Amniotic stem cell (primary cell): Measurements from ENCODE around the gene ERMAP.

ENCODE experiments used
- DNase-seq: peaks from one replicate; lab custom pipeline; 2025; lab: John Stamatoyannopoulos, UW

ERMAP gene, protein sequence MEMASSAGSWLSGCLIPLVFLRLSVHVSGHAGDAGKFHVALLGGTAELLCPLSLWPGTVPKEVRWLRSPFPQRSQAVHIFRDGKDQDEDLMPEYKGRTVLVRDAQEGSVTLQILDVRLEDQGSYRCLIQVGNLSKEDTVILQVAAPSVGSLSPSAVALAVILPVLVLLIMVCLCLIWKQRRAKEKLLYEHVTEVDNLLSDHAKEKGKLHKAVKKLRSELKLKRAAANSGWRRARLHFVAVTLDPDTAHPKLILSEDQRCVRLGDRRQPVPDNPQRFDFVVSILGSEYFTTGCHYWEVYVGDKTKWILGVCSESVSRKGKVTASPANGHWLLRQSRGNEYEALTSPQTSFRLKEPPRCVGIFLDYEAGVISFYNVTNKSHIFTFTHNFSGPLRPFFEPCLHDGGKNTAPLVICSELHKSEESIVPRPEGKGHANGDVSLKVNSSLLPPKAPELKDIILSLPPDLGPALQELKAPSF

DNA sequence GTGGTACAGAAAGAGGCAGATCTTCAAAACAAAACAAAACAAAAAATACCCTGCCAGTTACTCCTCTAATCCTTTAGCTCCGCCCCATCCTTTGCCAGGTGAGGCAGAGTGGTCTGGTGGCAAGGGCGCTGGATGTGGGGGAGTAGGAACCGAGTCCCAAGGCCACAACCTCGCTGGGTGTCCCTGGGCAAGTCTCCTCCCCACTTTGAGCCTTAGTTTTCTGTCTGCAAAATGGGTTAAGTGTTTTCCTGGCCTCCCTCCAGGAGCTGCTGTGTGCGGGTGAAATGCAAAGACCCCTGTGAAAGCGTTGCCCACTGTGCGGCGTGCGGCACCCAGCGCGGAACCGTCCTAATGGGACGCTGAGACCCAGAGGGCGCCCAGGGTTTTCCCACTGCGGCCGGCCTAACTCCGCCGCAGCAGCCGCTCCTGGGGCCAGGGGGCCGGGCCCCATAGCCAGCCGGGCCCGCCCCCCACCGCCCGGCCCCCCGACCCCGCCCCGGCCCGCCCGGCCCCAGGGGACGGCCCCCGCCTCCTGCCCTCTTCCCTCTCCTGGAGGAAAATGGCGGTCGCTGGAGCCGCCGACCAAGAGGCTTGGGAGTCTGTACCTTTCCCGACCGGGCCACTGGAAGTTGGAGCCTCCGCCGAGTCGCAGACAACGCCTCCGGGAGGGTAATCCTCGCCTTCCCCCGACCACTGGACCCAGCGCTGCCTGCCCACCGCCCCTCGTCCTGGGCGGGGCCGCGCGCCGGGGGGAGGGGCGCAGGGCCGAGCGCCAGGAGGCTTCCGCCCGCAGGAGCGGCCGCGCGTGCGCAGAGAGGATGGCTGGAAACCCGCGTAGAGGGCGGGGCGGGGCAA lies at the start of gene ERMAP, which contains the start of gene SVBP:
ERMAP (plus strand) TSS at position 538 of the 855 bp plus-strand sequence. CDS start 13,327 bp downstream, outside the sequence.
SVBP (minus strand) TSS at position 813 of the 855 bp plus-strand sequence. CDS start 853 bp downstream, outside the sequence.
- peak; percentile 58 for DNase-seq

DNA sequence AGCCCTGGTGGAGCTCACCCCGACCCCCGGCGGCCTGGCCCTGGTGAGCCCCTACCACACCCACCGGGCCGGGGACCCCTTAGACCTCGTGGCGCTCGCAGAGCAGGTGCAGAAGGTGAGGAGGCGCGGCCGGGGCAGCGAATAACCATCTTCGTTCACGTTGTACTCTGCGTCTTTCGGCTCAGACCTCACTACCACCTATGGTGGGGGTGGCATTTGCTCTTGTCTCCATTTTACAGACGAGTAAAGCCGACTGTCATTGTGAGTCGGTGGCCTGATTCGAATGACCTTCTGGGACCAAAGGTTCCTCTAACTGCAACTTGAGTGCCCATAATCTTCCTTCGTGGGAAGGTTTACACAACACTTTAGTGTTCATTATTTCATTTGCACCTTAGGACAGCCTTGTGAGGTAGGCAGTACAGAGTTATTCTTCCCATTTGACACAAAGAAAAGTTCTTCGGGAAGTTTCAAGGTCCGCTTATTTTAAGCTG lies 49.4 kb upstream of the ERMAP start:
- no peak for DNase-seq

DNA sequence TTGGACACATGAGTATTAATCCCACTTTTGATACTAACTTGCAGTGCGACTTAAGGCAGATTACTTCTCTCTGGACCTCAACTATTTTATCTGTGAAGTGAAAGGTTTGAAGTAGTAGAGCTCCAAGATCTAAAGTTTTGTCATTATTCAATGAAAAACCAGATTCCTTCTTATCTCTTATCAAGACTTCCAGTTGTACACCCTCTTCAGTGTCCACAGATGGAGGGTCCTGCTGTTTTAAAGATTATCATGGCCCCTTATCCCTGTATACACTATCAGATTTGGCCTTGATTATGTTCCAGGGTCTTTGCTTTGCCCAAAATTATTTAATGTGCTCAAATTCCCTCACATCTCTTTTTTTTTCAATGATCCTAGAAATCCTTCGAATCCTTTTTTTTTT lies 48.8 kb upstream of the ERMAP start:
- DNase-seq: no peak

DNA sequence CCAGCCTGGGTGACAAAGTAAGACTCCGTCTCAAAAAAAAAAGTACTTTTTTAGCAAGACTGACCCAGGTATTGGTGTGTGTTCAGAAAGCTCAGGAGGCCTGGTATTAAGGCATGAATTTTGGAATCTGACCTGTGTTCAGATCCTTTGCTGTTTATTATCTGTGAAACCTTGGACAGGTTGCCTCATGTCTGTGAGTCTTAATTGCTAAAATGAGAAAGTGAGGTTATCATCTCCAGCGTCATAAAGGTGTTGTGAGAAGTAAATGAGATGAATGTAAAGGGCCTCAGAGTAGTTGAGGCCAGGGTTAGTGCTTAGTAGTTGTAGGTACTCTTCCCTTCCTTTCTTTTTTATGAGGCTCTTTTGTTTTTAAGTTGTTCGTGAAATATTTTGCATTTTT lies 47.1 kb upstream of the ERMAP start:
- DNase-seq: no peak

DNA sequence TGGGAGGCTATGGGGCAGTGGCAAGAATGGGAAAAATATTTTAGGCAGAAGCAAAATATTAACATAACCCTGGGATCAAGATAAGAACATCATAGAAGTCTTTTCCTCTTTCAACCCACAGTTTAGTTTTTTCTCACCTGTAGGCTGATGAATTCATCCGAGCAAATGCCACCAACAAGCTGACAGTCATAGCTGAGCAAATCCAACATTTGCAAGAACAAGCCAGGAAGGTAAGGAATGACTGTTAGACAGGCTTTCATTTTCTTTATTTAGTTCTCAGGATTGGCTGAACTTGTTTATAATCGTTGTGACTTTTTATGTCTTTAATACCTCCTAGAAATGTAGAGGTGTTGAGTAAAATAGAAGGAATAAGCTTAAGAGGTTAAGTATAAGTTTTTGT lies 43.5 kb upstream of the ERMAP start:
- no peak for DNase-seq

DNA sequence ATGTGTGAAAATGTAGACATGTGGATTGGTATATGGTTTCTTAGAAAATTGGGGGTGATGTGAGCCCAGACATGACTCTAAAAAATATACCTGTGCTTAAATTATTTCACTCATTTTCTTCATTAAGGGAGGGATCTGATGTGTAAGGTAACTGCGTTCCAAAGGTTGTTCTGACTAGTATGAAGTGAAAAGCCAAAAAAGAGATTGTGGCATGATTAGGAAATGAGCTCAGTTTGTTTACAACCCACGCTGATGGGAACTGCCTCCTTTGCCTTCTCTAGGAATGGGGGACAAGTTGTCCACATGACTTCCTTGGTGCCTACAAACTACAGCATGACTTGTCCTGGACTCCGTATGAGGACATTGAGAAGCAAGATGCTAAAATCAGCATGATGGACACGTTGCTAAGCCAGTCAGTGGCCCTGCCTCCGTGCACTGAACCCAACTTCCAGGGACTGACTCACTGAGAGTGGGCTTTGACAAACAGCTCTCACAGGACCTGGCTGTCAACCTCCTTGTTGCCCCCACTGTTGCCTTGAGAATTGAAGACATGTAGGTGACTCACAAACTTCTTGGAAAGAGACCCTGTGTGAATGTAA lies 41.9 kb upstream of the ERMAP start:
- DNase-seq: no peak

DNA sequence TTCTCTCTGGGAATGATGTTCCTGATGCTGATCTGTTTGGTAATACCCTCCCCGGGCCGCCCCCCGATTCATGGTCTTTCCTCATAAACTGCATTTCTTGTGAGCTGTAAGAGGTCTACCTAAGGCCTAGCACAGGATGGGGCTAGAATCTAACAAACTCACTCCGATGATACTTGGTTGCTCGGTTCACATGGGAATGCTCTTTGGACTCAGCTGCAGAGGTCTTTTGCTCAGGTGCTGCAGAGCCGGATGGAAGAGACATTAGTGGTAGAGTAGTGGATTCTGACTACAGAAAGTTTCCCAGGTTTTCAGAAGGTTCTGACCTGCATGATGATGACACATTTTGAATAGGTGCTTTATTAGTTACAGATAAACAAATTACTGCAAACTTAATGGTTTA lies 40.4 kb upstream of the ERMAP start:
- no peak for DNase-seq

DNA sequence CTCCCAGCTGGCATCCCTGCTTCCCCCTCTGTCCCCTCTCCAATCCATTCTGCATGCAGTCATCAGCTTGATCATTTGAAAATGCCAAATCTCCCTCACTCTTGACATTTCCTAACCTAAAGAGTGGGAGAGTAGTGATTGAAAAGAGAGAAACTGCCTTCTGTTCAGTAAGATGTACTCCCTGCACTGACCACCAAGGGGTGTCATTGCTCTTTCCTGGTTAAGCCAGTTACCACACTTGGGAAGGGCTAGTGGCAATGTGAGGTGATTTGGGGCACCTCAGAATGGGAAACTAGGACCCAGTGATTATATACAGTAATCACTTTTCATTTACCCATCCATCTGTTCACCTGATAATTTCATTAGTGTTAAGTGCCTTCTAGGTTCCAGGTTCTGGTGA lies 39.1 kb upstream of the ERMAP start:
- no peak for DNase-seq

DNA sequence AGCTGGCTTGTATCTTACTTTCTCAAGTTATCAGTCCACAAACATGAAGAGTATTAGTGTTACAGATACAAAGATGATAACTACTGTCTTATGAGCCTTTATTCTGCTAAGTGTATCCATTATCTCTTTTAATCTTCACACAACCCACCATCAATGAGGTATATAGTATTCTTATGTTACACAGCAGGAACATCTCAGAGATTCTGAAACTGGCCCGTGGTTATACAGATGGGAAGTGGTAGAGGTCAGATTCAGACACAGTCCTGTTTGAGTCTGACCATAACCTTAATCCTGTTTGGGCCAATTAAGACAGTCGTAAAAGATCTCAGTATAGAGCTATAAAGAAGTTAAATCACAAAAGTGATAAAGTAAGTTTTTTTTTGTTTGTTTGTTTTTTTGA lies 37.2 kb upstream of the ERMAP start:
- no peak for DNase-seq

DNA sequence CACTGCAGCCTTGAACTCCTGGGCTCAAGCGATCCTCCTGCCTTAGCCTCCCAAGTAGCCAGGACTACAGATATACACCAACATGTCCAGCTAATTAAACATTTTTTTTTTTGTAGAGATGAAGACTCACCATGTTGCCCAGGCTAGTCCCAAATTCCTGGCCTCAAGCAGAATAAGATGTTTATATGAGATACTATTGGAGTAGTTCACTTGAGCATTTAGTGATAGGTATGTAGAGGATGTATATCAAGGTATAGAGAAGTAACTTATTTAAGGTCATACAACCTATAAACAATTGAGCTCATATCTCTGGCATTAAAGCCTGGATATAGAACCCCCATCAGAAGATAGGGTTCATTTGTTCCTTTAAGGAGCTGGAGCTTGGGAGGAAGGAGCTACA lies 36.7 kb upstream of the ERMAP start:
- DNase-seq: no peak

DNA sequence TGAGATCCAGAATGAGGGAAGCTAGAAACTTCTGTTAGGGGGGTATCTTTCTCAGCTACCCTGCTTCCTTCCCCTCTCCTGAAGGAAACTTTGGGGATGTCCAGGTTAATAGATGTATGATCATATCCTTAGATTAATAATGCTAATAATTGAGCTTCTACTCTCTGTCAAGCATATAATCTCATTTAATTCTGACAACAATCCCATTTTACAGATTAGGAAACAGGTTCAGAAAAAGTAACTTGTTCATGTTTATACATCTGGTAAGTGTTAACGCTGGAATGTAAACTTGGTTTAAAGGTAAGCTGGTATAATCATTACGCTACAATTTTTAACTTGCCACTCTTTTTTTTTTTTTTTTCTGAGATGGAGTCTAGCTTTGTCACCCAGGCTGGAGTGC lies 33.8 kb upstream of the ERMAP start:
- no peak for DNase-seq

DNA sequence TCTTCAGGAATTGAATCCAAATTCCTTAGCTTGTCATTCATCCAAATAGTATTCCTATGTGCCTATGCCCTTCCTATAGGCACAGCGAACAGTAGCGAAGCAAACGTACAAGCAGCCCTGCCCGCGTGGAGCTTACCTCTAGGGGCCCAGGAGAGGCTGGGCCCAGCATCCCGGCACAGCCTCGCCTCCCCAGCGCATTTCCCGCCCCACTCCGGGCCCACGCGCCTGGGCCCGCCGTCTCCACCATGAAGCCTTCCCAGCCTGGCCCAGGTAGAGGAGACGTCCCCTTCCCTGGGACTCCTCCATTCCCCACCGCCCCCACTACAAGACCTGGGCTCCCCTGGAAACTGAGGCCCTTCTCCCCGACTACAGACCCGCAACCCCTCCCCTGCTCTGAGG lies 32.4 kb upstream of the ERMAP start:
- no peak for DNase-seq

DNA sequence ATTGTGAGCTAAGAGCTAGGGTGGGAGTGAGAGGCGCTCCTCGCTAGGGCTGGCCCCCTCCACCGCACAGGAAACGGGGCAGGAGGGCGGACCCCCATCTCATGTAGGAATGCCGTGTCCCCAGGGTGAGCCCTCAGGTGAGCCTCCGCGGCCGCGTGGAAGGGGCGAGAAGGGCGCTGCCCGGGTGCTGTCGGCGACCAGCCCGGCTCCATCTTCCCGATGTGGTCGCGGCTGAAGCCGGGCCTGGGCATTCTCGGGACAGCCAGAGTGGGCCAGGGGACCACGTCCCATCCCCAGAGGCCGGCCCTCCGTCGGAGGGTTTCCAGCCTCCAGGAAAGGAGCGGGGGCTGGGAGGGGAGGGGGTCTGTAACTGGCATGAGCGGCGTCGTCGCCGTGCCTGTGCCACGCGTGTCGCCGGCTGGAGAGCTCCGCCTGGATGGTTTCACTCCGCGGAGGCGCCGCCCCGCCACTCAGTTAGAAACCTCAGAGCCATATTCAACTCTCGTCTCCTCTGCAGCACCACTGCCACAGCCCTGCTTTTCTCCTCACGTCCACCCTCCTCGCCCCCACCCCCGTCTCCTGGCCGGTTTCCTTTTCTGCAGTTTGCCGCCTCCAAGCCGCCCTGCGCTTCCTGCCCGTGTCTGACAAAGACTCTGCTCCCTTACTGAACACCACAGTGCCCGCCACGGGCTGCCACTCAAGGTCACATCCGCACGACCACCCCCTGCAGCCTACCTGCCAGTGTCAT lies 31.8 kb upstream of the ERMAP start, which contains the start of gene TMEM269:
TMEM269 (plus strand) TSS at position 46 of the 748 bp plus-strand sequence. CDS start 4,903 bp downstream, outside the sequence.
- no peak for DNase-seq

DNA sequence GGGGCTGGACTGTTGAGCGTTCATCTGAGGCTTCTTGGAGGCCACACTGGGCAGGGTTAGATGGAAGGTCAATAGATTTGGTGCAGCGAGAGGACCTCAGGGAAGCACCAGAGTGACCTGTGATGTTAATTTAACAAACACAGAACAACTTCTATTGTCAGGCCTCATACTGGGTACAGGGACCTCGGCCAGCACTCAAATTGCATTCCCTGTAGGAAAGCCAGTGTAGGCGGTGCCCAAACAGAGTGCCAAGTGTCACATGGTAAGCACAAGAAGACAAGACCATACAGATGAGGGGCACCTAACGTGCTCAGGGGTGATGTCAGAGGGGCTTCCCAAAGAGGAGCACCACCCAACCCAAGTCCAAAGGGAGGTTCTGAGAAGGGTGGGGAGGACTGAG lies 30.8 kb upstream of the ERMAP start:
- no peak for DNase-seq

DNA sequence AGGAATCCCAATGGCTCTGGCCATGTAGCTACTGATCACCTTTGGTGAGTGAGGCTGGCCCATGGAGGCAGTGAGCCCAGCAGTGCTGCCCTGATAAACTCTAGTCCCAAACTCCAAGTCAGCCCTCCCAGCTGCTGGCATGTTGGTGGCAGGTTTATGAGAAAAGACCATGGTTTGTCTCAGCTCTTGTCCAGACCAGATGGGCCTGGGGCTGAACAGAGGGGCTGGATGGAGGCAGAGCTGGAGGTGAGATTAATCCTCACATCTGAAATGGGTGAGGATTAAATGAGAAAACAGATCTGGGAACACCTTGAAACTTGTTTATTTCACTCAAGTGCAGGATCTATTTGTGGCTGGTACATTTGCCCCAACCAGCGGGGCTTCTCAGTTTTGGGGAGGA lies 28.9 kb upstream of the ERMAP start:
- DNase-seq: no peak

DNA sequence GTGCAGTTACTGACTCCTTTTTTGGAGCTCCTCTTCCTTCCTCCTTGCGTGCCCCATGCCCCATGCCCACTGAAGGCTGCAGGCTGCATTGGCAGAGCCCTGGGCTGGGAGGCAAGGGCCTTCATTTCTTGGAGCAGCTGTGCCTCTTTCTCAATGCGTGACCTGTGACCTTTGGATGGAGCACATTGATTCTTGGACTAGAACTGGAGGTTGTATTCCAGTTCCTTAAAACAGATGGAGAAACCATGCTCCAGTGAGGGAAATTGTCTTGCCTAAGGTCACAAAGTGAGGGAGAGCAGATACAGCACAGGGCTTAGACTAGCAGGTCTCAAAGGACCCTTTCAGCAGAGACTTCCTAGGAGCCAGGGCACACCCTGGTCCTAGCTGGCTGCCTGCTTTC lies 23.1 kb upstream of the ERMAP start:
- no peak for DNase-seq

DNA sequence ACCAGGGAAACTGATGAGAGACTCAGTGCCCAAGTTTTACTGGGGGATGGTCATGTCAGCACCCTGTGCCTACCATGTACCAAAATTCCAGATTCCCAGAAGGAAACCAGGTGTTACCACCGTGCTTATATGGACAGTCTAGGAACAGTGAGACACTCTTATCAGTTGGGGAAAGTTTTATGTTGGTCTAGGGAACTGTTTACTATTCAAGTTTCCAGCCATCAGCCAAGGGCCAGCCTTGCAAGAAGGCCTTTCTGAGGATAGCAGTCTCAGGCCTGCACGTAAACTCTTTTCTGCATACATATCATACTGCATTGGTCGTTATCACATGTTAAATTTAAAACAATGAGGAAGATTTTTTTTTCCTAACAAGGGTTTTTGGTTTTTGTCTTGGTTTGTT lies 19.5 kb upstream of the ERMAP start:
- no peak for DNase-seq

DNA sequence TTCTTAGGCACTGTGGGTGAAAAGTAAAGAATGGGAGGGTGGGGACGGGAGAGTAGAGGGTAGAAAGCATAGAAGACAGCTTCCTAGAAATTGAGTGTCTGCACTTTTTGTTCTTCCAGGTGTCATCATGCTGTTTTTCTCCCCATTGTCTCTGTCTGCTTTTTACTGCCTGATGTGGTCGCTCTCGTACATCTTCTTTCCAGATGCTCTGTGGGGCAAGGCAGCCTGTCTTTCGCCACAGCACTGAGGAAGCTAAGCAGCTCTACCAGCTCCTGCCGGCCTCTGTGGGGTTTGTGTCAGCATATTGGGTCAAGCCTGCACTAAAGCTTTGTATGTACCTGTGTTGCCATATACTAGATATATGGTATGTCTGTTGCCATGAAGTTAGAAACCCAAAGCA lies 18.9 kb upstream of the ERMAP start:
- no peak for DNase-seq

DNA sequence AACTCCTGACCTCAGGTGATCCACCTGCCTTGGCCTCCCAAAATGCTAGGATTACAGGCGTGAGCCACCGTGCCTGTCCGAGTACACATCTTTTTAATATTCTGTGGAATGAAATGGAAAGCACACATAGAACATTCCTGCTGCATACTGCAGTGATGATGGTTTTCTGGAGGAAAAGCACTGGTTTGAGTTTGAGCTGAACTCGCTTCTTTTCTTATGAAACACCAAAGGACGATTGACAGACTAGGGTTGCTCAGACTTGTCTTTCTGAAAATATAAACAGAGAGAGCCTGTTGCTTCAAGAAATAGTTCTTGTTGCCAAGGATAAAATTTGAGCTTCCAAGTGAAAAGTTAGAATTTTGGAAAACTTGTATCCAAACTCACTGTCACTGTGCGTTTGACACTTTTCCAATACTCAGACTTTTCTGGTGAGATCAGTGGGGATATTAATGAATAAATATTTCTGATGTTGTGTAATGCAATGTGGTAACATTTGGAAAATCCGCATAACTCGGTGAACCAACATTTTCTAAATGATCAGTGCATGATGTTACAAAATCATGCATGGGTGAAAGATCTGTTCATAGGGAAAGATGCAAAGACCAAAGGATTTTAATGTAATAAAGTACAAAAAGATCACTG lies 15.0 kb upstream of the ERMAP start:
- DNase-seq: no peak

DNA sequence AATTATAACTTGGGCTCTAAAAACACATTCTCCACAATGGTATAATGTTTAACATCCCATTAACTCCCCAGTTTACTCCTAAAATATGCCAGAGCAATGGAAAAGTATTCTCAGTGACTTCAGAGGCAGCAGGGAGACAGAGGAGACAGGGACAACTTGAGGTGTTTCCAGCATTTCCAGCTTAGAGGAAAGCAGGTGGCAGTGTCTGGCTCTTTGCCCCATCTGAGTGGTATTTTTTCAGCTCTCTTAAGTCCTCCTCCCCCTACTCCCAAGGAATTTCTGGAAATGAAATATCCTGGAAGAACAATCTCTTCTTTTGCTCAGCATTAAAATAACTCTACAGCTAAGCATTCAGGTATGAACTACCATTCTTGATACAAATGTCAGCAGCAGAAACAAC lies 10.8 kb upstream of the ERMAP start:
- no peak for DNase-seq

DNA sequence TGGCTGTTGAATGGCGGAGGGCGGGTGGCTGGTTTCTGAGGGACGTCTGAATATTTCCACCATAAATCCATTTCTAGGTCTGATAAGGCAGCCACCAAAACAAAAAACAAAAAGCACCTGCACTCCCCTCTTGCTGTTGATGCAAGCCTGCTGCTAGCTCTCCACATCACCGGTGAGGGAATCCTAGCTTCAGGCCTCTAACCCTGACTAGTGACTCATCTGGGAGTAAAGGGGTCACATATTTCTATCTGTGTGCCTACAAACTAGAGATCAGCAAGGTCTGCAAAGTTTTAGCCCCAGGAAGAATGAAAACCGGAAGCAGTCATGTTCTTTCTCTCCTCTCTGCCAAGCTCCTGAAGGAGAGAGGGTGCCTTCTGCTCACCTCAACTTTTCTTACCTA lies 10.3 kb upstream of the ERMAP start:
- no peak for DNase-seq
